ENCODE results near the gene PYROXD2.

Gene PYROXD2

DNA sequence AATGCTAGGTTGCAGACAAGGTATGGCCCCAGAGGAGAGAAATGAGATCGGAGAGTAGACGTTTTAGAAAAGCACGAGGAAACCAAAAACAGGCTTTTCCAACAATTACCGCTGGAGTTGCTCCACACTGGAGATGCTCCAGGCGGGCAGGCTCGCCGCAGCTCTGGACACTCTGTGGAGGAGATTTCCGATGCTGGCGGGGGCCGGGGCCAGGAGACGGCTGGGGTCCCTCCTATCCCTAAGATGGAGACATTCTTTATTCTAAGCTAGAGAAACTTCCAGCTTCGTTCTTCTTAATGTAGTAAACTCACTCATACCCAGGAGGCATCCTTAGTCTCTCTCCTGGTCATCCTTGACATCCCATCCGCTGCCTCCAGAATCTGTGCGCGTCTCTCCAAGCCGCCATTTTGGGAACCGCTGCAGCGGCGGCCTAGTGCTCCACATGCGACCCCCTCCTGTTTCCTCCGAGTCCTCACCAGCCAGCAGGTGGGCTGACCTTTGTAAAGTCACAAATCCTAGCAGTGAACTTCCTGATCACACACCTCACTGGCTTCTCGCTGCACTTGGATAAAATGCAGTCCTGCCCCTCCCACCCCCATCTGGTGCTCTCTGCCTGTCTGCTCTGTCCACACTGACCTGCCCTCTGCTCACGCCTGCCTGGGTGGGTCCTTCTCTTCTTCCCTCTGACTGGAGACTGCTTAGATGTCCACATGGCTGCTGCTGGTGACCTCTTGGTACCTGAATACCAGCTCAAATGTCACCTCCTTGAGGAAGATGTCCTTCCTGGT lies 11.9 kb downstream of the PYROXD2 start:
- no peak overlapping the region for H3K4me3 ChIP-seq (ENCODE audit: extremely low read depth, insufficient read depth, low read length, poor library complexity, severe bottlenecking)
- no peaks in the 10 kb centered on the region for H3K9me3 ChIP-seq (ENCODE audit: control insufficient read depth, low read length)
- peaks cover 12% of the 10 kb centered on the region for H3K36me3 ChIP-seq (ENCODE audit: control insufficient read depth, insufficient read depth, low read length)
- WGBS, 2 experiments (ENCODE audit: insufficient coverage in 2 of 2) = 95 to 98% methylated on average over 20 to 23 of the region's 23 CpGs
- no peak overlapping the region for H3K27ac ChIP-seq (ENCODE audit: low read depth, low read length, severe bottlenecking)
- peaks cover 13% of the 10 kb centered on the region for H3K4me1 ChIP-seq (ENCODE audit: control insufficient read depth, insufficient read depth, low read length, poor library complexity, severe bottlenecking)

DNA sequence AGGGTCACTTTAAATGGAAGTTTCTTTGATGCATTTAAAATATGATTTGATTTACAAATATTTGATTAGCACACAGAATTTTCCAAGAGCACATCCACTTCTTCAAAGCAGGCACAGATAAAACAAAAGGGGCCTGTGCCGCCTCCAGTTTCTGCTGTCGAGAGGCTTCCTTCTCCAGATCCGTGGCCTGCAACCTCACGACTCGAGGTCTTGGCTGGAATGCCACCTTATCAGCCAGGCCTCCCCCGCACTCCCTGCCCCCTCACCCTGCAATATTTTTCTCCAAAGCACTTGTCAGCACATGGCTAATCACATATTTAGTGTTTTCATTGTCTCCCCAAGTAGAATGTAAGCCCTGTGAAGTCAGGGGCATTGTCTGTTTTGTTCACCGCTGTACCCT lies 12.5 kb downstream of the PYROXD2 start:
- H3K4me3 ChIP-seq (ENCODE audit: extremely low read depth, insufficient read depth, low read length, poor library complexity, severe bottlenecking) = no peak overlapping the region
- H3K9me3 ChIP-seq (ENCODE audit: control insufficient read depth, low read length) = no peaks in the 10 kb centered on the region
- WGBS, 2 experiments (ENCODE audit: insufficient coverage in 2 of 2) = 71 to 73% methylated on average over 6 to 7 of the region's 7 CpGs
- H3K4me1 ChIP-seq (ENCODE audit: control insufficient read depth, insufficient read depth, low read length, poor library complexity, severe bottlenecking) = peaks cover 13% of the 10 kb centered on the region
- H3K36me3 ChIP-seq (ENCODE audit: control insufficient read depth, insufficient read depth, low read length) = peaks cover 12% of the 10 kb centered on the region
- H3K27ac ChIP-seq (ENCODE audit: low read depth, low read length, severe bottlenecking) = no peak overlapping the region

DNA sequence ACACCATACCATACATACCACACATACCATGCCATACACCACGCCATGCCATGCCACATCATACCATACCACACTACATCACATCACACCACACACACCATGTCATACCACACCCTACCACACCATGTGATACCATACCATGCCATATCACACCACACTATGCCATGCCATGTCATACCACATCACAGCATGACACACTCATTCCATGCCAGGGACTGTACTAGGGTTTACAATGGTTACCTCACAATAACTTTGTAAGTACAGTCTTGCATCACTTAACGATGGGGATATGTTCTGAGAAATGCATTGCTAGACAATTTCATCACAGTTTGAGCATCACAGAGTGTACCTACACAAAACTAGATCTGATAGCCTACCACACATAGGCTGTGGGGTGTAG lies 14.5 kb downstream of the PYROXD2 start:
- Histone ChIP-seq H3K36me3 (ENCODE audit: control insufficient read depth, insufficient read depth, low read length) (peaks cover 14% of the 10 kb centered on the region), H3K9me3 (ENCODE audit: control insufficient read depth, low read length) (no peaks in the 10 kb centered on the region), H3K27ac (ENCODE audit: low read depth, low read length, severe bottlenecking) (no peak overlapping the region), H3K4me1 (ENCODE audit: control insufficient read depth, insufficient read depth, low read length, poor library complexity, severe bottlenecking) (peaks cover 13% of the 10 kb centered on the region), H3K4me3 (ENCODE audit: extremely low read depth, insufficient read depth, low read length, poor library complexity, severe bottlenecking) (no peak overlapping the region)
- WGBS, 2 experiments (ENCODE audit: insufficient coverage in 2 of 2) = 88 to 100% methylated on average over 2 of the region's 2 CpGs

DNA sequence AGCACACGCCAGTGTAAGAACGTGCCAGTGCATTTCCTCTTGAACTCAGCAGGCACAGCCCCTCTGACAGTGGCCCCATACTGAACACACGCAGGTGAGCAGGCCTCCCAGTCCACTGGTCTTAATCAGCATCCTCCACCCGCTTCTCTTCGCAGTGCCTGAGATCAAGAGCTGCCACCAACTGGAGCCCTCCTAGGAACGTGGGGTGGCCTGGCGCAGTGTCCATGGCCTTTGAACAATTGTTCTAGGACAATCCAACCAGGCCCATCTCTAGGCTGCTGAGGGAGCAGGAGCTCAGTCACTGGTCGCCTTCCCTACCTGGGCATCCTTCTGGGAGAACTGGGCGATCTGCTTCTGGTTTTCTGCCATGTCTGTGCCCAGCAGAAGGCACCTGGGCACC lies 15.2 kb downstream of the PYROXD2 start:
- Histone ChIP-seq H3K9me3 (ENCODE audit: control insufficient read depth, low read length) (no peaks in the 10 kb centered on the region), H3K4me1 (ENCODE audit: control insufficient read depth, insufficient read depth, low read length, poor library complexity, severe bottlenecking) (peaks cover 11% of the 10 kb centered on the region), H3K36me3 (ENCODE audit: control insufficient read depth, insufficient read depth, low read length) (peaks cover 18% of the 10 kb centered on the region), H3K4me3 (ENCODE audit: extremely low read depth, insufficient read depth, low read length, poor library complexity, severe bottlenecking) (no peak overlapping the region), H3K27ac (ENCODE audit: low read depth, low read length, severe bottlenecking) (no peak overlapping the region)
- 92 to 97% methylated on average over 8 of the region's 9 CpGs for WGBS, 2 experiments (ENCODE audit: insufficient coverage in 2 of 2)

DNA sequence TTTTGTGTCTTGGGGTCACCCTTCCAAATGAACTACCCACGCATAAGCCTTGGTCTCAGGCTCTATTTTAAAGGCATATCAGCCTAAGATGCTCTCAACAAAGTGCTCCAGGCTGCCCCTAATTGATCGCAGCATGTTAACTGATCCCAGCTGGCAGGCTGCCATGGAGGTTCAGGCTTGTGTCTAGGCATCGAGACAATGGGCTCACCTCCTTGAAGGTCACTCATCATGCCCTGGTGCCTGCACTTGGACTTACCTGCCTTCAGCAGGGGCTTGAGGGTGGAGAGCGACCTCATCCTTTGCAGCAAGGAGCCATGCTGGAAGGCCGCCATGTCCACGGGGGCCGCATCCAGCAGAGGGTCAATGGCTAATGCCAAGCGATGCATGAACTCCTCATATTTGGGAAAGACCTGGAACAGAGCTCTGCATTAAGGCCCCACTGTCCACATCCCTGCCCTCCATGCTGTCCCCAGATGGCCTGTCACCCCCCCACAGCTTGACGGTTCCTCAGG lies 17.8 kb downstream of the PYROXD2 start:
- Histone ChIP-seq H3K36me3 (ENCODE audit: control insufficient read depth, insufficient read depth, low read length) (peaks cover 9% of the 10 kb centered on the region), H3K9me3 (ENCODE audit: control insufficient read depth, low read length) (no peaks in the 10 kb centered on the region), H3K27ac (ENCODE audit: low read depth, low read length, severe bottlenecking) (no peak overlapping the region), H3K4me1 (ENCODE audit: control insufficient read depth, insufficient read depth, low read length, poor library complexity, severe bottlenecking) (peaks cover 3% of the 10 kb centered on the region), H3K4me3 (ENCODE audit: extremely low read depth, insufficient read depth, low read length, poor library complexity, severe bottlenecking) (no peak overlapping the region)
- WGBS, 2 experiments (ENCODE audit: insufficient coverage in 2 of 2) = 92 to 97% methylated on average over 9 of the region's 9 CpGs

DNA sequence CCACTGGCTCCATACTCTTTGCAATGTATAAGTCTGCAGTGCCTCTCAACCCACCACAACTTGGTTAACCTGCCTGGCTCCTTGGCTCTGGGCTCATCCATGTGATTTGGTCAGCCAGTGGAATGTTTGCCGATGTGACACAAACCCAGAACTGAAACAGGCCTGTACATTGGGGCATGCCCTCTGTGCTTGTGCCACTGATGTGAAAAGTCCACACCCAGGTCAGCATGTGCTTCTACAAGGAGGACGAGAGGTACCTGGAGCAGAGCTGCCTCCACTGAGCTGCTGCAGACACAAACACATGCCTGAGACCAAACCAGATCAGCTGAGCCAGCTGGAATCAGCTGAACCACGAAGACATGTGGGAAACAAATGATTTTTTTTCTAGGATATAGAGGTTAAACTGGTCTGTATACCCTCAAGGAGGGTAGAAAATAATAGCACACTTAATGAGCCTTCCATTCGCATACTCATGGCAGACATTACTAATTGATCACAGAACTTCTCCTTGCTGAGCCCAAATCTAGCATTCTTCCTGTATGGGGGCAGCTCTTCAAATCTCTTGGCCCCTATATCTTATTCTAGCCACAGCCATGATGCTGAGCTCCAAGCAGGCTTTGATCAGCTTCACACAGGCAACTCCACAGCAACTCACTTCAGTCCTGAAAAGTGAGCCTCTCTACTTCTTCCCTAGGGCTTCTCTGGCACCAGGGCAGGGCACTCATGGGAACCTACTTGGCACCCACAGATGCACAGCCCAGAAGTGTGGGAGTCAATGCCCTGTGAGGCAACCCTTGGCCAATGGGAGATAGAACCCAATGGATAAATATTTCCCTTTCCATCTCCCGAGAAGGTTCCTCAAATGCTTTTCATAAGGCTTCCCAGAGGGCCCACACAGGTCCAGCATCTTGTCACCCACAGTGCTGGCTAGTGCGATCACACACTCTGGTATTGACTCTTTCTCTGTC lies 18.6 kb downstream of the PYROXD2 start:
- 93 to 96% methylated on average over 5 to 6 of the region's 6 CpGs for WGBS, 2 experiments (ENCODE audit: insufficient coverage in 2 of 2)
- Histone ChIP-seq H3K27ac (ENCODE audit: low read depth, low read length, severe bottlenecking) (no peak overlapping the region), H3K36me3 (ENCODE audit: control insufficient read depth, insufficient read depth, low read length) (peaks cover 9% of the 10 kb centered on the region), H3K4me1 (ENCODE audit: control insufficient read depth, insufficient read depth, low read length, poor library complexity, severe bottlenecking) (no peaks in the 10 kb centered on the region), H3K4me3 (ENCODE audit: extremely low read depth, insufficient read depth, low read length, poor library complexity, severe bottlenecking) (no peak overlapping the region), H3K9me3 (ENCODE audit: control insufficient read depth, low read length) (no peaks in the 10 kb centered on the region)

DNA sequence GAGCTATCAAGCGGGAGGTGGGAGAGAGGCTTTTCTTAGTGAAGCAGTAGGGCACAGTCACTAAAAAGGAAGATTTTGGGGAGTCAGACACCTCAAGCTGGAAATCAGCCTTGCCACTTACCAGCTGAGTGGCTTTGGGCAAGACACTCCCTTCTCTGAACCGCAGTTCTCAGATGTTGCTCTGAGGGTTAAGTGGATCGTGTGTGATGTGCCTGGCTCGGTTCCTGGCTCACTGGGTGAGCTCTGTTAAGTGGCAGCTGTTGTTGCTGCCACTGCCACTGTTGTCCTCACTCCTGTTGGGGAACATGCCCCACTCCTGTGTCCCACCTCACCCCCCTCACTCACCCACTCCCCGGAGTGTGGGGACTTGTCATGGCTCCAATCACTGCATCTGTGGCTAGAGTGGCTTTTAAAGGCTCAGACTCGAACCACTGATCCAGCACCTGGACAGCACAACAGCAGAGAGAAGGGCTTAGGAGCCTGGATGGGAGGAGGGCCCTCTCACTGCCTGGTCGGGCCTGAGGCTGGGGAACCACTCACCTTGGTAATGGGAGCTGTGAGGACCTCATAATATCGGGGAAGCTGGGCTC lies 20.0 kb downstream of the PYROXD2 start:
- H3K36me3 ChIP-seq (ENCODE audit: control insufficient read depth, insufficient read depth, low read length) = peaks cover 9% of the 10 kb centered on the region
- no peak overlapping the region for H3K27ac ChIP-seq (ENCODE audit: low read depth, low read length, severe bottlenecking)
- H3K4me3 ChIP-seq (ENCODE audit: extremely low read depth, insufficient read depth, low read length, poor library complexity, severe bottlenecking) = no peak overlapping the region
- no peaks in the 10 kb centered on the region for H3K4me1 ChIP-seq (ENCODE audit: control insufficient read depth, insufficient read depth, low read length, poor library complexity, severe bottlenecking)
- WGBS, 2 experiments (ENCODE audit: insufficient coverage in 2 of 2) = 84 to 94% methylated on average over 6 to 7 of the region's 8 CpGs
- H3K9me3 ChIP-seq (ENCODE audit: control insufficient read depth, low read length) = no peaks in the 10 kb centered on the region

DNA sequence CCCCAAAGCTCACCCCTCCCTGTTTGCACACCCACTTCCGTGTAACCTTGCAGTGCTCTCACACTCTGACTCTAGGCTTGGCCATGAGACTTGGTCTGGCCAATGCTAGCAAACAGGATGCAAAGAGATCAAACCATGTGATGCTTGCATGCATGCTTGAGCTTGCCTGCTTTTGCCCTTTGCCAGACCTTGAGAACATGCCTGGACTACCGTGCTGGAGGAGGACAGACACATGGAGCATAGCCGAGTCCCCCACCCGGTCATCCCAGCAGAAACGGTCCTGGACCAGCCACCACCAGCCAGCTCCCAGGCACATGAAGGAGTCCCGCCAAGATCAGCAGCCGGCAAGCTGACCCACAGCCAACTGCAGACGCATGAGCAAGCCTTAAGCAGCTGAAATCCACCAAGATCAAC lies 23.4 kb downstream of the PYROXD2 start:
- Histone ChIP-seq H3K27ac (ENCODE audit: low read depth, low read length, severe bottlenecking) (no peak overlapping the region), H3K9me3 (ENCODE audit: control insufficient read depth, low read length) (no peaks in the 10 kb centered on the region), H3K4me3 (ENCODE audit: extremely low read depth, insufficient read depth, low read length, poor library complexity, severe bottlenecking) (no peak overlapping the region), H3K36me3 (ENCODE audit: control insufficient read depth, insufficient read depth, low read length) (peaks cover 8% of the 10 kb centered on the region), H3K4me1 (ENCODE audit: control insufficient read depth, insufficient read depth, low read length, poor library complexity, severe bottlenecking) (no peaks in the 10 kb centered on the region)
- 94 to 95% methylated on average over 7 to 8 of the region's 8 CpGs for WGBS, 2 experiments (ENCODE audit: insufficient coverage in 2 of 2)

DNA sequence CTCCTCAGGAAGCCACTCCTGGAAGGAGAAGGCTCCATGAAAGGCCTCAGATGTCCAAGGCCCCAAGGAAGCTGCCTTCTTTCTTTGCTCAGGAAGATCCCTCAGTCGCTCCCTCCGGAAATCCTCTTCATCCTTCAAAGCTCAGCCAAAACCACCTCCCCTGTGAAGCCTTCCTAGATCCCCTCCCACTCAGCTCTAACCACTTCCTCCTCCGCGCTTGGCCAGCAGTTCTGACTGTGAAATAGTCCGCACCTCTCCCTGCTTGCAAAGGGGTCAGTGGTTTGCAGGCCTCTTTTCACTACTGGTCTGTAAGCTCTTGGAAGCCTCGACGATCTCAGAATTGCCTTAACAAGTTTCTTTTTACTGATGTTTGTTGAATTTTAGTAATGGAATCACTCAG lies 23.9 kb downstream of the PYROXD2 start:
- H3K9me3 ChIP-seq (ENCODE audit: control insufficient read depth, low read length) = no peaks in the 10 kb centered on the region
- no peak overlapping the region for H3K27ac ChIP-seq (ENCODE audit: low read depth, low read length, severe bottlenecking)
- 97 to 98% methylated on average over 6 to 7 of the region's 7 CpGs for WGBS, 2 experiments (ENCODE audit: insufficient coverage in 2 of 2)
- H3K36me3 ChIP-seq (ENCODE audit: control insufficient read depth, insufficient read depth, low read length) = peaks cover 7% of the 10 kb centered on the region
- no peaks in the 10 kb centered on the region for H3K4me1 ChIP-seq (ENCODE audit: control insufficient read depth, insufficient read depth, low read length, poor library complexity, severe bottlenecking)
- no peak overlapping the region for H3K4me3 ChIP-seq (ENCODE audit: extremely low read depth, insufficient read depth, low read length, poor library complexity, severe bottlenecking)

DNA sequence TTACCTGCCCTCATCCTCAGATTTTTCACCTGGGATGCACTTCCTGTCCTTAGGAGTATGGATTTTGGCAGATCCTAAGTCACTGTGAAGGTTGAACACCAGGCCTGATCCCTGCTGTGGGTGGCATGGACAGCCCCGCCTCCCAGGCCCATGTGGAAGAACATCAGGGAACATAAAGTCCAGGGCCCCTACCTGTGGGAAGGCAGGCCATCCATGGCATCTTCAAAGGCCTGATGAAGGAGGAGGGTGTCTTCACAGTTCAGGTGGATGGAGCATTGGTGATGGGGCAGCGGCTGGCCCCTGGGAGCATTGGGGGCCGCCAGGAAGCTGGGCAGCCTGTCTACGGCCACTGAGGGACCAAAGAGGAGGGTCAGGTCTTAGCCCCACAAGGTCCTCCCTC lies 24.6 kb downstream of the PYROXD2 start:
- no peaks in the 10 kb centered on the region for H3K9me3 ChIP-seq (ENCODE audit: control insufficient read depth, low read length)
- 96 to 100% methylated on average over 1 to 4 of the region's 4 CpGs for WGBS, 2 experiments (ENCODE audit: insufficient coverage in 2 of 2)
- H3K27ac ChIP-seq (ENCODE audit: low read depth, low read length, severe bottlenecking) = no peak overlapping the region
- peaks cover 3% of the 10 kb centered on the region for H3K36me3 ChIP-seq (ENCODE audit: control insufficient read depth, insufficient read depth, low read length)
- H3K4me1 ChIP-seq (ENCODE audit: control insufficient read depth, insufficient read depth, low read length, poor library complexity, severe bottlenecking) = no peaks in the 10 kb centered on the region
- H3K4me3 ChIP-seq (ENCODE audit: extremely low read depth, insufficient read depth, low read length, poor library complexity, severe bottlenecking) = no peak overlapping the region
